ENCODE measurements around the gene SYTL1.

The SYTL1 gene

GRCh38 chr1:27360159-27361043 lies 18.6 kb downstream of the SYTL1 start:
- no peak for ATAC-seq (ENCODE audit: low read depth)
- no peak overlapping the region for H3K4me3 ChIP-seq (ENCODE audit: severe bottlenecking)
- H3K27ac ChIP-seq (ENCODE audit: poor library complexity, severe bottlenecking) = no peak overlapping the region
- H3K4me1 ChIP-seq (ENCODE audit: insufficient read depth, poor library complexity, severe bottlenecking) = no peaks in the 10 kb centered on the region
- no peak for TF ChIP-seq CTCF (IDR thresholded peaks at IDR 0.05; ENCODE audit: poor library complexity, severe bottlenecking)
- no peaks in the 10 kb centered on the region for H3K27me3 ChIP-seq (ENCODE audit: insufficient read depth, poor library complexity, severe bottlenecking)
- H3K9me3 ChIP-seq (ENCODE audit: severe bottlenecking) = no peaks in the 10 kb centered on the region
- H3K36me3 ChIP-seq (ENCODE audit: low read depth) = peaks cover 57% of the 10 kb centered on the region
- no peak for DNase-seq (ENCODE audit: low spot score)

GRCh38 chr1:27361044-27361402 lies 19.2 kb downstream of the SYTL1 start:
- no peak overlapping the region for H3K4me3 ChIP-seq (ENCODE audit: severe bottlenecking)
- H3K4me1 ChIP-seq (ENCODE audit: insufficient read depth, poor library complexity, severe bottlenecking) = no peaks in the 10 kb centered on the region
- no peak overlapping the region for H3K27ac ChIP-seq (ENCODE audit: poor library complexity, severe bottlenecking)
- no peak for DNase-seq (ENCODE audit: low spot score)
- H3K27me3 ChIP-seq (ENCODE audit: insufficient read depth, poor library complexity, severe bottlenecking) = no peaks in the 10 kb centered on the region
- TF ChIP-seq CTCF (IDR thresholded peaks at IDR 0.05; ENCODE audit: poor library complexity, severe bottlenecking) = no peak
- no peak for ATAC-seq (ENCODE audit: low read depth)
- H3K36me3 ChIP-seq (ENCODE audit: low read depth) = peaks cover 50% of the 10 kb centered on the region
- H3K9me3 ChIP-seq (ENCODE audit: severe bottlenecking) = no peaks in the 10 kb centered on the region

GRCh38 chr1:27361553-27361952 lies 19.7 kb downstream of the SYTL1 start:
- Histone ChIP-seq H3K27me3 (ENCODE audit: insufficient read depth, poor library complexity, severe bottlenecking) (no peaks in the 10 kb centered on the region), H3K4me3 (ENCODE audit: severe bottlenecking) (no peak overlapping the region), H3K27ac (ENCODE audit: poor library complexity, severe bottlenecking) (no peak overlapping the region), H3K4me1 (ENCODE audit: insufficient read depth, poor library complexity, severe bottlenecking) (no peaks in the 10 kb centered on the region), H3K9me3 (ENCODE audit: severe bottlenecking) (no peaks in the 10 kb centered on the region), H3K36me3 (ENCODE audit: low read depth) (peaks cover 45% of the 10 kb centered on the region)
- no peak for TF ChIP-seq CTCF (IDR thresholded peaks at IDR 0.05; ENCODE audit: poor library complexity, severe bottlenecking)
- no peak for DNase-seq (ENCODE audit: low spot score)
- ATAC-seq (ENCODE audit: low read depth) = no peak

- no peak for TF ChIP-seq CTCF (IDR thresholded peaks at IDR 0.05; ENCODE audit: poor library complexity, severe bottlenecking)
- DNase-seq (ENCODE audit: low spot score) = no peak
- Histone ChIP-seq H3K27ac (ENCODE audit: poor library complexity, severe bottlenecking) (peak overlapping the region; percentile 91), H3K4me1 (ENCODE audit: insufficient read depth, poor library complexity, severe bottlenecking) (peaks cover 6% of the 10 kb centered on the region), H3K4me3 (ENCODE audit: severe bottlenecking) (no peak overlapping the region), H3K9me3 (ENCODE audit: severe bottlenecking) (no peaks in the 10 kb centered on the region), H3K27me3 (ENCODE audit: insufficient read depth, poor library complexity, severe bottlenecking) (no peaks in the 10 kb centered on the region), H3K36me3 (ENCODE audit: low read depth) (peaks cover 24% of the 10 kb centered on the region)
- ATAC-seq (ENCODE audit: low read depth) = no peak
These were observed 22.2 kb downstream of the SYTL1 start for GRCh38 chr1:27363766-27364695.
